Calu3 (cell line): ENCODE data around the gene KIRREL1. TPM values are rescaled to one million over a fixed set of nuclear protein-coding genes. Genes with fewer than 3 reads are reported as not detected.

Experiments
- BruUV-seq: library from RNA; stranded (reverse); fragments of 400-500 nt; replicated peaks from 2 replicates; lab custom pipeline; 2021; lab: Mats Ljungman, UMichigan
- CTCF ChIA-PET: fragments of 300-600 bp; sonication (Branson Sonifier 250); formaldehyde crosslinking; loops from one replicate; lab custom pipeline; 2022; ENCODE audit warnings: antibody characterized with exemption; lab: Charles Lee
- DNase-seq: peaks from one replicate; pipeline ENCODE4 v3.0.0; 2022
- H3K27ac Mint-ChIP-seq: one replicate; pipeline ENCODE4 v1.8.0; 2022; ENCODE audit warnings: mixed read lengths; ENCODE audit not compliant: unreplicated experiment
- H3K27me3 Mint-ChIP-seq: one replicate; pipeline ENCODE4 v1.8.0; 2022; ENCODE audit warnings: mixed read lengths; ENCODE audit not compliant: unreplicated experiment
- H3K36me3 Mint-ChIP-seq: one replicate; pipeline ENCODE4 v1.8.0; 2022; ENCODE audit warnings: mild to moderate bottlenecking, moderate library complexity, mixed read lengths; ENCODE audit not compliant: insufficient read depth, unreplicated experiment
- H3K4me1 Mint-ChIP-seq: one replicate; pipeline ENCODE4 v1.8.0; 2022; ENCODE audit warnings: mild to moderate bottlenecking, low read depth, mixed read lengths; ENCODE audit not compliant: unreplicated experiment
- H3K4me3 Mint-ChIP-seq: one replicate; pipeline ENCODE4 v1.8.0; 2022; ENCODE audit warnings: mild to moderate bottlenecking, low read depth, moderate library complexity, mixed read lengths; ENCODE audit not compliant: unreplicated experiment
- H3K9me3 Mint-ChIP-seq: one replicate; pipeline ENCODE4 v1.8.0; 2022; ENCODE audit warnings: low read depth, mixed read lengths; ENCODE audit not compliant: unreplicated experiment
- CTCF ChIP-seq: fragments of 200-600 bp; IDR thresholded peaks from one replicate; pipeline ENCODE4 v1.8.0; 2022; ENCODE audit warnings: antibody characterized with exemption; ENCODE audit not compliant: unreplicated experiment
- intact Hi-C: fragments of 100-400 bp; cut with micrococcal nuclease; formaldehyde crosslinking; loops from one replicate; pipeline ENCODE4 v1.10.0; 2022; ENCODE audit not compliant: unreplicated experiment
- total RNA-seq: library from RNA; stranded (reverse); gene quantifications from 2 replicates; pipeline ENCODE4 v1.2.3, GENCODE V29; 2022

KIRREL1 gene
- total RNA-seq, 1 experiment from 2014 or later, result 31.4 TPM

GRCh38 chr1:158035976-158036583 lies 42.6 kb downstream of the KIRREL1 start:
- Mint-ChIP-seq H3K27me3 (no peaks in the 10 kb centered on the region), H3K4me3 (no peak overlapping the region), H3K4me1 (peaks cover 13% of the 10 kb centered on the region), H3K9me3 (no peaks in the 10 kb centered on the region), H3K27ac (no peak overlapping the region), H3K36me3 (peaks cover 18% of the 10 kb centered on the region)
- peak; percentile 77 for TF ChIP-seq CTCF
- no TSS peak for BruUV-seq
- DNase-seq, result peak; percentile 60
- CTCF ChIA-PET, result interaction anchor here (0.6 to 2.1 kb wide), 4 partner anchors 16 to 86 kb away, joined by 3 to 5 read pairs (median 4); no protein-coding TSS in a partner anchor
- intact Hi-C loops, result loop anchor here (1.0 to 5.0 kb wide), 3 partner anchors 44 to 159 kb away; no protein-coding TSS in a partner anchor

DNA sequence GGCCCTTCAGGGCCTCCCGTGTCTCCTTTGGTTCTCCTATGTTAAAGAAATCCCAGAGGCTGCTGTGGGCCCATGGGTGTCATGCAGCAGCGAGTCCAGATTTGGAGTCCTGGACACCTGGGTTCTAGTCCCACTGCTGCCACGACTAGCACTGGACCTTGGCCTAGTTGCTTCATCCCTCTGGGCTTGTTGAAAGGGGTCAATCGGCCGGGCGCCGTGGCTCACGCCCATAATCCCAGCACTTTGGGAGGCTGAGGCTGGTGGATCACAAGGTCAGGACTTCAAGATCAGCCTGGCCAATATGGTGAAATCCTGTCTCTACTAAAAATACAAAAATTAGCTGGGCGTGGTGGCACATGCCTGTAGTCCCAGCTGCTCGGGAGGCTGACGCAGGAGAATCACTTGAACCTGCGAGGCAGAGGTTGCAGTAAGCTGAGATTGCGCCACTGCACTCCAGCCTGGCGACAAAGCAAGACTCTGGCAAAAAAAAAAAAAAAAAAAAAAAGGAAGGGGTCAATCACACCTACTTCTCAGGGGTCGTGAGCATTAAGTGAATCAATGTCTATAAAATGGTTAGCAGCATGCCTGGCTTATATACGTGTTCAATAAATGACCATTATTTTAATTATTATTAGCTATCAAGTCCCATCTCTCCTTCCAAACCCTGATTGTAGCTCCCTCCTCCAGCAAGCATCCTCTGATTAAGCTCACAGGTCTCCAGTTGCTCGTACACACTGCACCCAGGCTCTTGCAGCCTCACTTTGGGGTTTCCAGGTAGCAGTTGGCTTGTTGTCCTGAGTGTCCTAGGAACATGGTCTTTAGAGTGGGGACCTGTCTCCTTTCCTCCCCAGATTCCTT lies 43.8 kb downstream of the KIRREL1 start:
- CTCF ChIA-PET, result interaction anchor here (0.6 to 2.1 kb wide), 11 partner anchors 11 to 84 kb away, joined by 3 to 11 read pairs (median 4); partner anchors contain the start of gene KIRREL1
- no TSS peak for BruUV-seq
- no peak for TF ChIP-seq CTCF
- Mint-ChIP-seq H3K27me3 (no peaks in the 10 kb centered on the region), H3K9me3 (no peaks in the 10 kb centered on the region), H3K4me3 (no peak overlapping the region), H3K4me1 (peaks cover 13% of the 10 kb centered on the region), H3K36me3 (peaks cover 13% of the 10 kb centered on the region), H3K27ac (no peak overlapping the region)
- no peak for DNase-seq
- intact Hi-C loops, result loop anchor here (2.0 to 5.0 kb wide), 2 partner anchors 68 to 160 kb away; no protein-coding TSS in a partner anchor

DNA sequence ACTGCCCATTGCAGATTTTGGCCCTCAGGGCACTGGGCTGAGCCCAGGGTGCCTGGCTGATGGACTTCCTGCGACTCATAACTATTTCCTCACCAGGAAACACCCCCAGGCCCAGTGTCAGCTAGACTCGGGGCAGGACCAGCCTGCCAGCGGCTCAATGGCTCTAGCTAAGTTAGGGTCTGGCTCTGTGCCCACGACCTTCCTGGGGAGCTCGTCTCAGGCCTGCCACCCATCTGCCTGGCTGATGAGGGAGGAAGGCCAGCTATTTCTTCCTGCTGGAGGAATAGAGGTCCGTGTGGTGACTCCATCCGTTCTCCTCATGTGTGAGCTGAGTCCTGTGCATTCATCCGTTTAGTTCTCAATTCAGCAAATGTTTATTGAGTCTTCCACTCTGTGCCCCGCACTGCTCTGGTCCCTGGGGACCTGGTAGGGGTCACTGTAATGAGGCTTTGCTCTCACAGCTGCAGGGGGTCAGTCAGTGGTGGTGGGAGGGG lies 44.5 kb downstream of the KIRREL1 start:
- H3K9me3 Mint-ChIP-seq, result no peaks in the 10 kb centered on the region
- H3K36me3 Mint-ChIP-seq, result peaks cover 11% of the 10 kb centered on the region
- no peaks in the 10 kb centered on the region for H3K27me3 Mint-ChIP-seq
- intact Hi-C loops, result loop anchor here (2.0 to 5.0 kb wide), 2 partner anchors 69 to 161 kb away; no protein-coding TSS in a partner anchor
- peak; percentile 36 for DNase-seq
- CTCF ChIA-PET, result interaction anchor here (0.7 to 2.1 kb wide), 7 partner anchors 11 to 84 kb away, joined by 3 to 11 read pairs (median 3); no protein-coding TSS in a partner anchor
- H3K4me3 Mint-ChIP-seq, result no peak overlapping the region
- no peak overlapping the region for H3K27ac Mint-ChIP-seq
- no TSS peak for BruUV-seq
- peaks cover 13% of the 10 kb centered on the region for H3K4me1 Mint-ChIP-seq
- TF ChIP-seq CTCF, result no peak

DNA sequence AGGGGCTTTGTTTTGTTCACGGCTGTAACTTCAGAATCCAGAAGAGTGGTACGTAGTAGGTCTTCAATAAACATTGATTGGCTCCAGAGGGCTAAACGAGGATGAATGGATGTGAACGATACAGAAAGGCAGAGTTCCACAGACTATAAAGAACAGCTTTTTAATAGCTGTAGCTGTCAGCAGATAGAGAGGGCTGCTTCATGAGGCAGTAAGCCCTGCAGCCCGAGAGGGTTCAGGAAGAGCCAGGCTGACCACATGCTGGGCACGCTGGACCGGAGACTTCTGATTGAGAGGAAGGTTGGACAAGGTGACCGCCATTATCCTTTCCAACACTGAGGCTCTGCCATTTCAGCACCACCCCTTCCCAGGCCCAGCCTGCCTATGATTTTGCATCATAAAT lies 45.3 kb downstream of the KIRREL1 start:
- intact Hi-C loops, result loop anchor here (5.0 kb wide), 1 partner anchor 161 kb away; no protein-coding TSS in a partner anchor
- H3K9me3 Mint-ChIP-seq, result no peaks in the 10 kb centered on the region
- no peak overlapping the region for H3K4me3 Mint-ChIP-seq
- TF ChIP-seq CTCF, result peak; percentile 13
- peaks cover 13% of the 10 kb centered on the region for H3K4me1 Mint-ChIP-seq
- no peaks in the 10 kb centered on the region for H3K27me3 Mint-ChIP-seq
- peaks cover 11% of the 10 kb centered on the region for H3K36me3 Mint-ChIP-seq
- no peak for DNase-seq
- CTCF ChIA-PET, result no interaction called here
- no TSS peak for BruUV-seq
- H3K27ac Mint-ChIP-seq, result no peak overlapping the region
